ENCODE data around the gene PRKAB2. TPM values are rescaled to one million over a fixed set of nuclear protein-coding genes. Genes with fewer than 3 reads are reported as not detected.

PRKAB2 gene
- total and polyA plus RNA-seq, 2 of the 4 experiments (the other 2 are of a cell fraction): 8.4 to 11.0 TPM

DNA sequence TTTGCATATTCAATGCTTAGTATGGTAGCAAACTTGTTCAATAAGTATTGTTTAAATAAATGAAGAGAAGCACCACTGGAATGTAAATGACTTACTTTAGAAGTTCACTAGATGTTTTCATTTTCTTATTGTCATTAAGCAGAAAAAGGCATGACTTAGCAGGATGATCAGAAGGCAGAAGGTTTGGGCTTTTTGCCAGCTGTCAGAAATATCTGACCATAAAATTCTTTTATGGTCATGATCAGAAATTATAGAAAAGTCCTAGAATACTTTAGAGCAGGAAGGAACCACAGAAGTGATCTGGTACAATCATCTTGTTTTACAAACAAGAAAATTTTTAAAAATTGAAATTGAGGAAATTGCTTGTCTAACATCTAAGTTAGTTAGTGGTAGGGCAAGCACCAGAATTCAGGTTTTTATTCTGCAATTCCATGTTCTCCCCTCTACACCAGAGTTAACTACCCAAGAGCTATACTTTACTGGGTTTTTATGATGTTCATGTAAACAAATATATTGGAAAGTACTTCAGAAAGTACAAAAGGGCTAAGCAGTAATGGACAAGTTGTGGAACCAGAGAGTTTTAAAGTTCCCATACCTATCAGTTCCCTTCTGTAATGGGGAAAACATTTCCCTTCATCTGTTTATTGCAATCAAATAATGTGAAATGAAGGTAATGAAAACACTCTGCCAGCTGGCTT lies 42.7 kb upstream of the PRKAB2 start:
- Histone ChIP-seq H3K9me1 (ENCODE audit: insufficient read depth, low read length) (no peaks in the 10 kb centered on the region; the same call in 1 of the 2 replicates), H3K27ac (ENCODE audit: insufficient read depth, low read length) (no peak overlapping the region), H3K23ac (ENCODE audit: low read depth, low read length) (no peak overlapping the region), H3K18ac (ENCODE audit: low read depth, low read length) (no peak overlapping the region), H3K9ac (ENCODE audit: low read depth, low read length) (no peak overlapping the region), H3K9me3 (ENCODE audit: control insufficient read depth, insufficient read depth, low read length) (no peaks in the 10 kb centered on the region), H3K4me3 (ENCODE audit: insufficient read depth, low read depth, low read length) (no peak overlapping the region), H3K27me3 (ENCODE audit: control insufficient read depth, insufficient read depth, low read length) (no peaks in the 10 kb centered on the region), H4K20me1 (ENCODE audit: insufficient read depth, low read length) (no peaks in the 10 kb centered on the region), H3K79me1 (ENCODE audit: low read depth in 1 of 2, low read length in 2 of 2) (no peaks in the 10 kb centered on the region), H4K5ac (ENCODE audit: low read depth, low read length) (no peak overlapping the region), H2BK20ac (ENCODE audit: low read depth, low read length) (no peak overlapping the region), H2AFZ (replicated peaks; ENCODE audit: low read length, poor library complexity) (no peak overlapping the region), H3K56ac (ENCODE audit: extremely low read depth, insufficient read depth, low read length) (no peak overlapping the region), H2BK5ac (ENCODE audit: low read depth, low read length, poor library complexity, severe bottlenecking) (no peak overlapping the region), H4K91ac (ENCODE audit: insufficient read depth, low read depth, low read length) (no peak overlapping the region), H2BK15ac (ENCODE audit: low read depth, low read length) (no peak overlapping the region), H3K4me2 (ENCODE audit: low read depth, low read length) (no peak overlapping the region), H2AK5ac (ENCODE audit: low read depth, low read length) (no peak overlapping the region), H2BK120ac (ENCODE audit: low read depth, low read length) (no peak overlapping the region), H3K36me3 (ENCODE audit: control insufficient read depth, insufficient read depth, low read length) (no peaks in the 10 kb centered on the region), H3K4me1 (ENCODE audit: control insufficient read depth, insufficient read depth, low read length) (no peaks in the 10 kb centered on the region), H3K14ac (replicated peaks; ENCODE audit: low read depth, low read length) (no peak overlapping the region), H4K8ac (ENCODE audit: low read depth in 2 of 2, low read length in 2 of 2) (no peak overlapping the region), H2AK9ac (replicated peaks; ENCODE audit: low read depth, low read length, poor library complexity) (no peak overlapping the region), H3K4ac (ENCODE audit: low read depth, low read length) (no peak overlapping the region)
- CTCF ChIA-PET: no interaction called here
- BruUV-seq (replicated peaks): no TSS peak
- in situ Hi-C loops (cut with MboI; ENCODE audit: low sequenced_read_pairs): no loop called here
- POLR2A ChIA-PET (ENCODE audit: unreplicated experiment): no interaction called here
- intact Hi-C loops (cut with micrococcal nuclease): no loop called here
- no peak for TF ChIP-seq CEBPB (IDR thresholded peaks at IDR 0.05; ENCODE audit: low read depth, low read length)
- no peak for TF ChIP-seq CHD1 (IDR thresholded peaks at IDR 0.05; ENCODE audit: low read depth, low read length)
- no peak for TF ChIP-seq POLR2A (IDR thresholded peaks at IDR 0.05; ENCODE audit: low read depth, low read length)
- TF ChIP-seq SMC3 (IDR thresholded peaks at IDR 0.05; ENCODE audit: low read depth, low read length): no peak
- no peak for TF ChIP-seq FOS (IDR thresholded peaks at IDR 0.05; ENCODE audit: low read depth, low read length)
- TF ChIP-seq, protein P1, sequence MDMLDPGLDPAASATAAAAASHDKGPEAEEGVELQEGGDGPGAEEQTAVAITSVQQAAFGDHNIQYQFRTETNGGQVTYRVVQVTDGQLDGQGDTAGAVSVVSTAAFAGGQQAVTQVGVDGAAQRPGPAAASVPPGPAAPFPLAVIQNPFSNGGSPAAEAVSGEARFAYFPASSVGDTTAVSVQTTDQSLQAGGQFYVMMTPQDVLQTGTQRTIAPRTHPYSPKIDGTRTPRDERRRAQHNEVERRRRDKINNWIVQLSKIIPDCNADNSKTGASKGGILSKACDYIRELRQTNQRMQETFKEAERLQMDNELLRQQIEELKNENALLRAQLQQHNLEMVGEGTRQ (IDR thresholded peaks at IDR 0.05; ENCODE audit: low read depth, low read length): no peak
- no peak for TF ChIP-seq NFE2L2 (IDR thresholded peaks at IDR 0.05; ENCODE audit: low read depth, low read length)
- no peak for TF ChIP-seq MAFK (IDR thresholded peaks at IDR 0.05; ENCODE audit: low read depth, low read length)
- TF ChIP-seq, protein P2, sequence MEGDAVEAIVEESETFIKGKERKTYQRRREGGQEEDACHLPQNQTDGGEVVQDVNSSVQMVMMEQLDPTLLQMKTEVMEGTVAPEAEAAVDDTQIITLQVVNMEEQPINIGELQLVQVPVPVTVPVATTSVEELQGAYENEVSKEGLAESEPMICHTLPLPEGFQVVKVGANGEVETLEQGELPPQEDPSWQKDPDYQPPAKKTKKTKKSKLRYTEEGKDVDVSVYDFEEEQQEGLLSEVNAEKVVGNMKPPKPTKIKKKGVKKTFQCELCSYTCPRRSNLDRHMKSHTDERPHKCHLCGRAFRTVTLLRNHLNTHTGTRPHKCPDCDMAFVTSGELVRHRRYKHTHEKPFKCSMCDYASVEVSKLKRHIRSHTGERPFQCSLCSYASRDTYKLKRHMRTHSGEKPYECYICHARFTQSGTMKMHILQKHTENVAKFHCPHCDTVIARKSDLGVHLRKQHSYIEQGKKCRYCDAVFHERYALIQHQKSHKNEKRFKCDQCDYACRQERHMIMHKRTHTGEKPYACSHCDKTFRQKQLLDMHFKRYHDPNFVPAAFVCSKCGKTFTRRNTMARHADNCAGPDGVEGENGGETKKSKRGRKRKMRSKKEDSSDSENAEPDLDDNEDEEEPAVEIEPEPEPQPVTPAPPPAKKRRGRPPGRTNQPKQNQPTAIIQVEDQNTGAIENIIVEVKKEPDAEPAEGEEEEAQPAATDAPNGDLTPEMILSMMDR (conservative IDR thresholded peaks at IDR 0.05; ENCODE audit: low read depth, low read length): no peak
- DNase-seq (no peak), ATAC-seq (ENCODE audit: low read depth) (no peak; the same call in 1 of the 2 replicates)
- dilution Hi-C loops (cut with HindIII; ENCODE audit: low sequenced_read_pairs, unreplicated experiment): no loop called here

Data from IMR-90 (cell line).